Middle frontal gyrus (tissue), 1 donor: ENCODE data around the gene TXNRD1.
"Not testable (repeated sequence)": the region's sequence is repeated elsewhere in the genome, so short reads cannot be mapped to it uniquely, and the experiment has no call there.

ENCODE experiments used
- DNase-seq: peaks from one replicate; pipeline ENCODE4 v3.0.0-alpha.2; 2015; ENCODE audit warnings: low spot score; ENCODE audit errors: extremely low spot score

The TXNRD1 gene

GRCh38 chr12:104237930-104238329 lies 22.4 kb downstream of the TXNRD1 start:
- no peak for DNase-seq

- no peak for DNase-seq
These were observed 27.1 kb downstream of the TXNRD1 start for GRCh38 chr12:104242546-104243206.

GRCh38 chr12:104243551-104243950 lies 28.0 kb downstream of the TXNRD1 start:
- no peak for DNase-seq

GRCh38 chr12:104243971-104244370 lies 28.4 kb downstream of the TXNRD1 start:
- no peak for DNase-seq

- DNase-seq: no peak
These were observed 32.1 kb downstream of the TXNRD1 start for GRCh38 chr12:104247698-104248097.

GRCh38 chr12:104248444-104248843 lies 32.9 kb downstream of the TXNRD1 start:
- DNase-seq: no peak

GRCh38 chr12:104249017-104249416 lies 33.4 kb downstream of the TXNRD1 start:
- no peak for DNase-seq

GRCh38 chr12:104249898-104250297 lies 34.3 kb downstream of the TXNRD1 start:
- DNase-seq: no peak

- no peak for DNase-seq
These were observed 35.0 kb downstream of the TXNRD1 start for GRCh38 chr12:104250366-104251125.

GRCh38 chr12:104257913-104258472 lies 42.4 kb downstream of the TXNRD1 start:
- no peak for DNase-seq

GRCh38 chr12:104258476-104259067 lies 43.0 kb downstream of the TXNRD1 start:
- DNase-seq: no peak

- no peak for DNase-seq
These were observed 47.4 kb downstream of the TXNRD1 start for GRCh38 chr12:104263026-104263425.

GRCh38 chr12:104263580-104264358 lies 48.2 kb downstream of the TXNRD1 start:
- no peak for DNase-seq

GRCh38 chr12:104265436-104265835 lies 49.9 kb downstream of the TXNRD1 start:
- not testable (repeated sequence) for DNase-seq

- no peak for DNase-seq
These were observed 57.4 kb downstream of the TXNRD1 start for GRCh38 chr12:104272938-104273337.

- no peak for DNase-seq
These were observed 57.9 kb downstream of the TXNRD1 start for GRCh38 chr12:104273503-104273902.

GRCh38 chr12:104274811-104275210 lies 59.2 kb downstream of the TXNRD1 start:
- no peak for DNase-seq

- no peak for DNase-seq
These were observed 60.1 kb downstream of the TXNRD1 start for GRCh38 chr12:104275689-104276088.

GRCh38 chr12:104276273-104277131 lies 60.9 kb downstream of the TXNRD1 start:
- no peak for DNase-seq

GRCh38 chr12:104279164-104279563 lies 63.6 kb downstream of the TXNRD1 start:
- DNase-seq: no peak
